Neuronal stem cell (in vitro differentiated cells): ENCODE data around the gene ASPHD1.
"Not testable (repeated sequence)": the region's sequence is repeated elsewhere in the genome, so short reads cannot be mapped to it uniquely, and the experiment has no call there.

ENCODE experiments used
- DNase-seq: peaks from one replicate; pipeline ENCODE4 v3.0.0-alpha.2; 2013; ENCODE audit warnings: low spot score
- H2AFZ ChIP-seq: one replicate; pipeline ENCODE4 v1.6.1; 2013; ENCODE audit warnings: mild to moderate bottlenecking, low read length, inconsistent platforms
- H2AK5ac ChIP-seq: 2 replicates; pipeline ENCODE4 v1.6.1; 2013; ENCODE audit warnings: low read depth, mild to moderate bottlenecking, inconsistent platforms, low read length, moderate library complexity, mixed read lengths
- H2BK120ac ChIP-seq: 2 replicates; pipeline ENCODE4 v1.6.1; 2013; ENCODE audit warnings: low read depth, mild to moderate bottlenecking, inconsistent platforms, low read length, moderate library complexity, mixed read lengths
- H2BK12ac ChIP-seq: one replicate; pipeline ENCODE4 v1.6.1; 2013; ENCODE audit warnings: low read length, inconsistent platforms
- H2BK15ac ChIP-seq: 2 replicates; pipeline ENCODE4 v1.6.1; 2013; ENCODE audit warnings: mild to moderate bottlenecking, low read length, inconsistent platforms, mixed read lengths
- H2BK5ac ChIP-seq: one replicate; pipeline ENCODE4 v1.6.1; 2013; ENCODE audit warnings: inconsistent platforms, mild to moderate bottlenecking, low read length, moderate library complexity
- H3K14ac ChIP-seq: one replicate; pipeline ENCODE4 v1.6.1; 2013; ENCODE audit warnings: low read length, inconsistent platforms
- H3K18ac ChIP-seq: 2 replicates; pipeline ENCODE4 v1.6.1; 2013; ENCODE audit warnings: low read length, inconsistent platforms
- H3K23ac ChIP-seq: 2 replicates; pipeline ENCODE4 v1.6.1; 2013; ENCODE audit warnings: low read depth, mild to moderate bottlenecking, mixed read lengths, low read length, inconsistent platforms; ENCODE audit not compliant: poor library complexity
- H3K27ac ChIP-seq: replicated peaks from 3 replicates; pipeline ENCODE4 v1.5.1; 2013; ENCODE audit warnings: low read length, inconsistent platforms
- H3K27me3 ChIP-seq, 3 experiments: 2 replicates each; pipeline ENCODE4 v1.6.1; 2013; ENCODE audit warnings: low read length in 3 of 3, mild to moderate bottlenecking in 2 of 3, inconsistent platforms in 1 of 3, low read depth in 1 of 3, mixed read lengths in 1 of 3, moderate library complexity in 1 of 3; ENCODE audit not compliant: control insufficient read depth in 3 of 3, insufficient read depth in 3 of 3
- H3K36me3 ChIP-seq, 2 donors: replicated peaks in 1 of 2; 2 replicates each; pipeline ENCODE4 v1.6.1; 2013; ENCODE audit warnings: low read length in 2 of 2; ENCODE audit not compliant: control insufficient read depth in 2 of 2, insufficient read depth in 2 of 2
- H3K4ac ChIP-seq: 2 replicates; pipeline ENCODE4 v1.6.1; 2013; ENCODE audit warnings: inconsistent platforms, mild to moderate bottlenecking, low read length, moderate library complexity
- H3K4me1 ChIP-seq, 2 donors: 1 replicate in 1 of 2; 2 replicates in 1 of 2; pipeline ENCODE4 v1.6.1; 2013; ENCODE audit warnings: low read length in 2 of 2, low read depth in 1 of 2; ENCODE audit not compliant: control insufficient read depth in 2 of 2, insufficient read depth in 1 of 2
- H3K4me2 ChIP-seq: one replicate; pipeline ENCODE4 v1.6.1; 2013; ENCODE audit warnings: mild to moderate bottlenecking, low read length, inconsistent platforms; ENCODE audit not compliant: insufficient read depth, poor library complexity, severe bottlenecking
- H3K4me3 ChIP-seq, 2 donors: 2 replicates each; pipeline ENCODE4 v1.5.1; 2013; ENCODE audit warnings: low read length in 2 of 2, mild to moderate bottlenecking in 2 of 2, inconsistent platforms in 1 of 2, moderate library complexity in 1 of 2
- H3K79me1 ChIP-seq: one replicate; pipeline ENCODE4 v1.6.1; 2013; ENCODE audit warnings: low read depth, mild to moderate bottlenecking, inconsistent platforms, low read length, moderate library complexity
- H3K9ac ChIP-seq: one replicate; pipeline ENCODE4 v1.6.1; 2013; ENCODE audit warnings: mild to moderate bottlenecking, low read depth, low read length, inconsistent platforms; ENCODE audit not compliant: poor library complexity
- H3K9me3 ChIP-seq, 2 donors: replicated peaks in 1 of 2; 2 replicates each; pipeline versions ENCODE3 to v1.6.1; 2013; ENCODE audit warnings: low read length in 2 of 2, mild to moderate bottlenecking in 2 of 2, inconsistent platforms in 1 of 2, low read depth in 1 of 2, mixed read lengths in 1 of 2, moderate library complexity in 1 of 2; ENCODE audit not compliant: control insufficient read depth in 2 of 2, insufficient read depth in 1 of 2
- H4K8ac ChIP-seq: one replicate; pipeline ENCODE4 v1.6.1; 2013; ENCODE audit warnings: low read depth, mild to moderate bottlenecking, inconsistent platforms, low read length, moderate library complexity
- H4K91ac ChIP-seq: one replicate; pipeline ENCODE4 v1.6.1; 2013; ENCODE audit warnings: low read length, low read depth, mild to moderate bottlenecking, inconsistent platforms; ENCODE audit not compliant: poor library complexity
- WGBS, 2 donors: extraction: QIAGEN DNeasy Blood & Tissue Kit; methylation state at CpG; one replicate each; pipeline ENCODE4 v1.1.7; 2013; ENCODE audit warnings: missing lambda C conversion rate in 2 of 2, mixed read lengths in 1 of 2; ENCODE audit not compliant: insufficient read length in 2 of 2, insufficient replicate concordance in 1 of 2; ENCODE audit errors: extremely low coverage in 2 of 2; 5-methylcytosine and 5-hydroxymethylcytosine counted together

Gene ASPHD1

GRCh38 chr16:29868396-29869009 lies 31.8 kb upstream of the ASPHD1 start:
- Histone ChIP-seq H4K91ac (no peak overlapping the region), H2BK12ac (no peak overlapping the region), H2BK15ac (no peak overlapping the region), H3K23ac (no peak overlapping the region), H3K4me1 (peaks cover 0 to 3% of the 10 kb centered on the region in 2 donors), H3K4ac (no peak overlapping the region), H3K9ac (no peak overlapping the region), H3K79me1 (no peaks in the 10 kb centered on the region), H3K9me3 (no peaks in the 10 kb centered on the region), H2AFZ (no peak overlapping the region), H2AK5ac (no peak overlapping the region), H3K14ac (no peak overlapping the region), H3K18ac (no peak overlapping the region), H4K8ac (no peak overlapping the region), H3K4me2 (no peak overlapping the region), H2BK5ac (no peak overlapping the region), H3K27ac (no peak overlapping the region), H2BK120ac (no peak overlapping the region), H3K36me3 (peaks cover 0 to 1% of the 10 kb centered on the region in 2 donors), H3K4me3 (no peak overlapping the region), H3K27me3 (no peaks in the 10 kb centered on the region)
- DNase-seq, result no peak
- WGBS, 2 donors, result no CpG with 5 or more reads among the region's 8 CpGs

GRCh38 chr16:29869067-29869466 lies 31.2 kb upstream of the ASPHD1 start:
- not testable (repeated sequence) for H2BK12ac ChIP-seq, H2AK5ac ChIP-seq, H2AFZ ChIP-seq, H3K36me3 ChIP-seq, H3K4me3 ChIP-seq, H2BK120ac ChIP-seq, H2BK15ac ChIP-seq, H2BK5ac ChIP-seq, DNase-seq, H4K8ac ChIP-seq, H3K27me3 ChIP-seq, H3K79me1 ChIP-seq, H3K18ac ChIP-seq, H3K4me2 ChIP-seq, H4K91ac ChIP-seq, H3K9me3 ChIP-seq, H3K23ac ChIP-seq, H3K27ac ChIP-seq, H3K9ac ChIP-seq, H3K14ac ChIP-seq, H3K4ac ChIP-seq, H3K4me1 ChIP-seq
- WGBS, 2 donors, result no CpG with 5 or more reads among the region's 8 CpGs

- WGBS, 2 donors, result no CpG with 5 or more reads among the region's 16 CpGs
Observed at GRCh38 chr16:29871822-29872546, 28.3 kb upstream of the ASPHD1 start.

GRCh38 chr16:29873319-29873718 lies 27.0 kb upstream of the ASPHD1 start:
- no CpG with 5 or more reads among the region's 26 CpGs for WGBS, 2 donors

More at GRCh38 chr16:29871822-29872546, 28.3 kb upstream of the ASPHD1 start:
- Histone ChIP-seq H2BK5ac (no peak overlapping the region), H4K91ac (no peak overlapping the region), H3K14ac (no peak overlapping the region), H3K4ac (no peak overlapping the region), H3K4me1 (peaks cover 0 to 2% of the 10 kb centered on the region in 2 donors), H2BK120ac (no peak overlapping the region), H3K27me3 (peaks cover 4 to 13% (median 7%) of the 10 kb centered on the region in 3 experiments), H3K23ac (no peak overlapping the region), H3K79me1 (no peaks in the 10 kb centered on the region), H3K9me3 (peaks cover 0 to 3% of the 10 kb centered on the region in 2 donors), H3K36me3 (peaks cover 0 to 1% of the 10 kb centered on the region in 2 donors), H3K4me2 (no peak overlapping the region), H3K27ac (no peak overlapping the region), H3K4me3 (no peak overlapping the region), H2AK5ac (no peak overlapping the region), H3K18ac (no peak overlapping the region), H2AFZ (no peak overlapping the region), H3K9ac (no peak overlapping the region), H2BK12ac (no peak overlapping the region), H4K8ac (no peak overlapping the region), H2BK15ac (no peak overlapping the region)
- DNase-seq, result no peak

More at GRCh38 chr16:29873319-29873718, 27.0 kb upstream of the ASPHD1 start:
- Histone ChIP-seq H3K9me3 (peaks cover 0 to 3% of the 10 kb centered on the region in 2 donors), H3K79me1 (no peaks in the 10 kb centered on the region), H2BK5ac (no peak overlapping the region), H3K4me2 (no peak overlapping the region), H3K18ac (peak overlapping the region; percentile 30), H3K14ac (no peak overlapping the region), H3K9ac (no peak overlapping the region), H2BK15ac (no peak overlapping the region), H3K36me3 (peaks cover 0 to 1% of the 10 kb centered on the region in 2 donors), H3K27me3 (peaks cover 6 to 20% (median 8%) of the 10 kb centered on the region in 3 experiments), H3K4me3 (no peak overlapping the region), H3K4ac (no peak overlapping the region), H4K8ac (peak overlapping the region; percentile 27), H3K4me1 (peaks cover 0 to 2% of the 10 kb centered on the region in 2 donors), H4K91ac (no peak overlapping the region), H3K23ac (peak overlapping the region; percentile 90), H2BK120ac (no peak overlapping the region), H3K27ac (no peak overlapping the region), H2AFZ (no peak overlapping the region), H2BK12ac (no peak overlapping the region), H2AK5ac (peak overlapping the region; percentile 13)
- DNase-seq, result no peak
